Neural cell (in vitro differentiated cells): ENCODE results near the gene UMODL1. TPM values are rescaled to one million over a fixed set of nuclear protein-coding genes. Genes with fewer than 3 reads are reported as not detected.

Experiments
- H2AFZ ChIP-seq: fragments of 200-600, 300-800 bp; sonication (generic), shearing (Covaris generic); 2 replicates; pipeline ENCODE4 v1.6.0; 2014; ENCODE audit warnings: low read depth, mild to moderate bottlenecking, antibody characterized with exemption, low read length, moderate library complexity
- H3F3A ChIP-seq: fragments of 200-600 bp; shearing (Covaris generic); 2 replicates; pipeline ENCODE4 v1.6.1; 2016; ENCODE audit warnings: mild to moderate bottlenecking, moderate library complexity, mixed read lengths, antibody characterized with exemption, low read length; ENCODE audit not compliant: insufficient read depth, poor library complexity, severe bottlenecking
- H3K27ac ChIP-seq: fragments of 200-600, 300-800 bp; sonication (generic), shearing (Covaris generic); 2 replicates; pipeline ENCODE4 v1.5.1; 2014; ENCODE audit warnings: mild to moderate bottlenecking, low read length, moderate library complexity
- H3K27me3 ChIP-seq: fragments of 300-800, 200-600 bp; sonication (generic), shearing (Covaris generic); 2 replicates; pipeline ENCODE4 v1.6.0; 2014; ENCODE audit warnings: mild to moderate bottlenecking, low read depth, low read length, moderate library complexity; ENCODE audit not compliant: insufficient read depth
- H3K36me3 ChIP-seq: fragments of 300-800, 200-600 bp; sonication (generic), shearing (Covaris generic); 2 replicates; pipeline ENCODE4 v1.5.1; 2014; ENCODE audit warnings: mild to moderate bottlenecking, antibody characterized with exemption, low read length, moderate library complexity; ENCODE audit not compliant: insufficient read depth
- H3K4me2 ChIP-seq: fragments of 300-800, 200-600 bp; sonication (generic), shearing (Covaris generic); 2 replicates; pipeline ENCODE4 v1.6.0; 2014; ENCODE audit warnings: mild to moderate bottlenecking, low read length
- H3K4me3 ChIP-seq: fragments of 300-800, 200-600 bp; sonication (generic), shearing (Covaris generic); 2 replicates; pipeline ENCODE4 v1.5.1; 2014; ENCODE audit warnings: mild to moderate bottlenecking, low read length, moderate library complexity
- H3K79me2 ChIP-seq: fragments of 200-600 bp; shearing (Covaris generic); replicated peaks from 2 replicates; pipeline ENCODE4 v1.6.0; 2014; ENCODE audit warnings: mild to moderate bottlenecking, low read length, moderate library complexity; ENCODE audit not compliant: insufficient read depth
- H3K9ac ChIP-seq: fragments of 300-800, 200-600 bp; sonication (generic), shearing (Covaris generic); 2 replicates; pipeline ENCODE4 v1.6.1; 2016; ENCODE audit warnings: mild to moderate bottlenecking, low read length, mixed read lengths
- H3K9me2 ChIP-seq: fragments of 200-600 bp; shearing (Covaris generic); 2 replicates; pipeline ENCODE4 v1.6.1; 2016; ENCODE audit warnings: mild to moderate bottlenecking, low read length, mixed read lengths; ENCODE audit not compliant: insufficient read depth
- H3K9me3 ChIP-seq: fragments of 200-600, 300-800 bp; sonication (generic), shearing (Covaris generic); 2 replicates; pipeline ENCODE4 v1.6.1; 2016; ENCODE audit warnings: mild to moderate bottlenecking, mixed run types, low read length, moderate library complexity, mixed read lengths
- H4K20me1 ChIP-seq: fragments of 200-600 bp; shearing (Covaris generic); 2 replicates; pipeline ENCODE4 v1.6.1; 2016; ENCODE audit warnings: mild to moderate bottlenecking, mixed run types; ENCODE audit not compliant: insufficient read depth
- CTCF ChIP-seq: fragments of 450-650 bp; IDR thresholded peaks from 2 replicates; pipeline ENCODE4 v1.5.1; 2014; ENCODE audit warnings: antibody characterized with exemption, mild to moderate bottlenecking, moderate library complexity; ENCODE audit not compliant: poor library complexity, severe bottlenecking
- EP300 ChIP-seq: fragments of 450-650 bp; conservative IDR thresholded peaks from 2 replicates; pipeline ENCODE4 v1.6.1; 2014; ENCODE audit warnings: antibody characterized with exemption, mild to moderate bottlenecking, moderate library complexity; ENCODE audit not compliant: poor library complexity, severe bottlenecking
- EZH2 ChIP-seq: fragments of 200-600, 300-800 bp; shearing (Covaris generic), sonication (generic); IDR thresholded peaks from 2 replicates; pipeline ENCODE4 v1.6.1; 2014; ENCODE audit warnings: antibody characterized with exemption, low read length, borderline replicate concordance, mild to moderate bottlenecking; ENCODE audit not compliant: insufficient read depth, poor library complexity, severe bottlenecking
- MXI1 ChIP-seq: fragments of 450-650 bp; conservative IDR thresholded peaks from 2 replicates; pipeline ENCODE4 v1.6.1; 2014; ENCODE audit warnings: antibody characterized with exemption, mild to moderate bottlenecking; ENCODE audit not compliant: poor library complexity, severe bottlenecking
- POLR2AphosphoS5 ChIP-seq: IDR thresholded peaks from 2 replicates; pipeline ENCODE4 v1.6.1; 2012
- RAD21 ChIP-seq: fragments of 450-650 bp; conservative IDR thresholded peaks from 2 replicates; pipeline ENCODE4 v1.6.1; 2014; ENCODE audit warnings: antibody characterized with exemption, mild to moderate bottlenecking, moderate library complexity
- SMC3 ChIP-seq: fragments of 450-650 bp; conservative IDR thresholded peaks from 2 replicates; pipeline ENCODE4 v1.6.1; 2014; ENCODE audit warnings: antibody characterized with exemption, mild to moderate bottlenecking, moderate library complexity; ENCODE audit not compliant: poor library complexity
- TAF1 ChIP-seq: IDR thresholded peaks from 2 replicates; pipeline ENCODE4 v1.6.1; 2012; ENCODE audit warnings: low read depth
- polyA plus RNA-seq: library from polyadenylated mRNA; depleted of rRNA; stranded (reverse); fragments of >200 nt; gene quantifications from 2 replicates; pipeline ENCODE4 v1.2.3, GENCODE V29; 2014
- TF ChIP-seq, protein P1 (sequence below): IDR thresholded peaks from 2 replicates; pipeline ENCODE4 v1.6.1; 2012; ENCODE audit warnings: borderline replicate concordance

Gene UMODL1
- polyA plus RNA-seq, 1 donor from 2014 or later = 0.11 TPM

GRCh38 chr21:42030311-42030710, 40.8 kb upstream of the UMODL1 start:
- no peaks in the 10 kb centered on the region for H3F3A ChIP-seq
- H3K27ac ChIP-seq = no peak overlapping the region
- no peak overlapping the region for H3K4me2 ChIP-seq
- no peaks in the 10 kb centered on the region for H3K27me3 ChIP-seq
- TF ChIP-seq, protein P1, sequence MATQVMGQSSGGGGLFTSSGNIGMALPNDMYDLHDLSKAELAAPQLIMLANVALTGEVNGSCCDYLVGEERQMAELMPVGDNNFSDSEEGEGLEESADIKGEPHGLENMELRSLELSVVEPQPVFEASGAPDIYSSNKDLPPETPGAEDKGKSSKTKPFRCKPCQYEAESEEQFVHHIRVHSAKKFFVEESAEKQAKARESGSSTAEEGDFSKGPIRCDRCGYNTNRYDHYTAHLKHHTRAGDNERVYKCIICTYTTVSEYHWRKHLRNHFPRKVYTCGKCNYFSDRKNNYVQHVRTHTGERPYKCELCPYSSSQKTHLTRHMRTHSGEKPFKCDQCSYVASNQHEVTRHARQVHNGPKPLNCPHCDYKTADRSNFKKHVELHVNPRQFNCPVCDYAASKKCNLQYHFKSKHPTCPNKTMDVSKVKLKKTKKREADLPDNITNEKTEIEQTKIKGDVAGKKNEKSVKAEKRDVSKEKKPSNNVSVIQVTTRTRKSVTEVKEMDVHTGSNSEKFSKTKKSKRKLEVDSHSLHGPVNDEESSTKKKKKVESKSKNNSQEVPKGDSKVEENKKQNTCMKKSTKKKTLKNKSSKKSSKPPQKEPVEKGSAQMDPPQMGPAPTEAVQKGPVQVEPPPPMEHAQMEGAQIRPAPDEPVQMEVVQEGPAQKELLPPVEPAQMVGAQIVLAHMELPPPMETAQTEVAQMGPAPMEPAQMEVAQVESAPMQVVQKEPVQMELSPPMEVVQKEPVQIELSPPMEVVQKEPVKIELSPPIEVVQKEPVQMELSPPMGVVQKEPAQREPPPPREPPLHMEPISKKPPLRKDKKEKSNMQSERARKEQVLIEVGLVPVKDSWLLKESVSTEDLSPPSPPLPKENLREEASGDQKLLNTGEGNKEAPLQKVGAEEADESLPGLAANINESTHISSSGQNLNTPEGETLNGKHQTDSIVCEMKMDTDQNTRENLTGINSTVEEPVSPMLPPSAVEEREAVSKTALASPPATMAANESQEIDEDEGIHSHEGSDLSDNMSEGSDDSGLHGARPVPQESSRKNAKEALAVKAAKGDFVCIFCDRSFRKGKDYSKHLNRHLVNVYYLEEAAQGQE = no peak
- no peak for TF ChIP-seq CTCF
- TF ChIP-seq SMC3 = no peak
- no peak for TF ChIP-seq RAD21
- TF ChIP-seq EZH2 = no peak
- TF ChIP-seq TAF1 = no peak
- TF ChIP-seq EP300 = no peak
- TF ChIP-seq MXI1 = no peak
- TF ChIP-seq POLR2AphosphoS5 = no peak
- H3K4me3 ChIP-seq = no peak overlapping the region
- no peak overlapping the region for H2AFZ ChIP-seq
- no peaks in the 10 kb centered on the region for H3K9me3 ChIP-seq
- no peak overlapping the region for H3K9ac ChIP-seq
- no peaks in the 10 kb centered on the region for H3K36me3 ChIP-seq
- H3K79me2 ChIP-seq = no peaks in the 10 kb centered on the region
- H4K20me1 ChIP-seq = no peaks in the 10 kb centered on the region
- H3K9me2 ChIP-seq = no peaks in the 10 kb centered on the region

DNA sequence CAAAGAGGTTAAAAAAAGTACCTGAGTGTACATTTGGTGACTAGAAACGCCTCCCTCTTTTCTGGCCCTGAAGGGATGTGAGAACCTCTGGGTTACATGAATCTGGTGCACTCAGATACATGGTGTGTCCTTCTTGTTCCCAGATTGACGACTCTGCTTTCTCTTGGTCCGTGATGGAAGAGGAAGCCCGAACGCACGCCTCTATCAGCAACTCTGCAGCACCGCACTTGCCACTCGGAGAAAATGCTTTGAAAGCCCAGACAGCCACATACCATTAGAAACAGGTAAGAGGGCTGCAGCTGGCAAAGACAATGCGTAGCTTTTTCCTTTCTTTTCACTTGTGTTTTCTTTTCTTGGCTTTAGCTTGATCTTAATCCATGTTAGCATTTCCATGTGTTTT, 39.9 kb upstream of the UMODL1 start:
- Histone ChIP-seq H3K4me3 (no peak overlapping the region), H3K9me3 (no peaks in the 10 kb centered on the region), H3F3A (no peaks in the 10 kb centered on the region), H3K9ac (no peak overlapping the region), H3K36me3 (no peaks in the 10 kb centered on the region), H4K20me1 (no peaks in the 10 kb centered on the region), H3K27me3 (no peaks in the 10 kb centered on the region), H3K4me2 (no peak overlapping the region), H2AFZ (no peak overlapping the region), H3K79me2 (no peaks in the 10 kb centered on the region), H3K27ac (no peak overlapping the region), H3K9me2 (no peaks in the 10 kb centered on the region)
- TF ChIP-seq EP300 (no peak), SMC3 (no peak), TAF1 (no peak), RAD21 (no peak), POLR2AphosphoS5 (no peak), EZH2 (no peak), CTCF (no peak)
- TF ChIP-seq, protein P1 = no peak
